HG03108 (cell line): ENCODE results near the gene NUCB1.
"Not testable (repeated sequence)": the region's sequence is repeated elsewhere in the genome, so short reads cannot be mapped to it uniquely, and the experiment has no call there.

Source experiments
- ATAC-seq: cut with Tn5 transposase; IDR thresholded peaks from one replicate; pipeline ENCODE4 v1.9.1; 2021; ENCODE audit warnings: moderate library complexity; ENCODE audit not compliant: unreplicated experiment

NUCB1 gene

DNA sequence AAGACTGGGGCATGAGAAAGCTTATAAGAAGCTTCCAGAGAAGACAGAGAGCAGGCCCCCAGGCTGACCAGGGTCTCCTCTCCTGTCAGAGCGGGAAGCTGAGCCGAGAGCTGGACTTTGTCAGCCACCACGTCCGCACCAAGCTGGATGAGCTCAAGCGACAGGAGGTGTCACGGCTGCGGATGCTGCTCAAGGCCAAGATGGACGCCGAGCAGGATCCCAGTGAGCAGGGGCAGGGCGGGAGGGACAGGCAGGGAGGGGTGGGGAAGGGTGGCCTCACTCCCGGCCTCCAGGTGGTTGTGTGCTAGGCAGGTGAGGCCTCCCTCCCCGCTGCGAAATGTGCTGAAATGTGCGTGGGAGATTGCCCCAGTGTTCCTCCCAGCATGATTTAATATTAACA is 5.6 kb downstream of the NUCB1 start:
- no peak for ATAC-seq

DNA sequence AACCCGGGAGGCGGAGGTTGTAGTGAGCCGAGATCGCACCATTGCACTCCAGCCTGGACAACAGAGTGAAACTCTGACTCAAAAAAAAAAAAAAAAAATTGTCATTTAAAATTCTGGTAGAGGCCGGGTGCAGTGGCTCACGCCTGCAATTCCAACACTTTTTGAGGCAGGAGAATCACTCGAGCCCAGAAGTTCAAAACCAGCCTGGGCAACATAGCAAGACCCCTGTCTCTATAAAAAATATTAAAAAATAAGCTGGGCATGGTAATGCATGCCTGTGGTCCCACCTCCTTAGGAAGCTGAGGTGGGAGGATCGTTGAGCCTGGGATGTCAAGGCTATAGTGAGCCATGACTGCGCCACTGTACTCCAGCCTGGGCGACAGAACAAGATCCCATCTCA is 6.2 kb downstream of the NUCB1 start:
- ATAC-seq = no peak

DNA sequence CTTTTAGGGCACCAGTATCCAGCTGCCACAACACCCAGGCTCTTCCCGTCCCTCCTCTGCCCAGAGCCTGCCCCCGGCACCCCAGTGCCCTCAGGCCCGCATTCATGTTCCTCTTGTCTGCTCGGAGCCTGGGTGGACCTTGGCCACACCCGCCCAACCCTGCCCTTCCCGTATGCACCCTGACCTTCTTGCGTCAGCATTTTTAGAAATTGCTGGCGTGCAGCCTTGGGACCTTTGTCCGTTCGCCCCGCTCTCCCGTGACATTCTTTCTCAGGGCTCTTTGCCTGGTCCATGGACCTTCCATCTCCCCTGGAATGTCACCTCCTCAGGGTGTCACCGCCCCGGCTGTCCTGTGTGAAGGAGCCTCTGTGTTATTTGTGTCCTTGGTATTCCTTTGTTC is 7.6 kb downstream of the NUCB1 start:
- ATAC-seq = no peak

DNA sequence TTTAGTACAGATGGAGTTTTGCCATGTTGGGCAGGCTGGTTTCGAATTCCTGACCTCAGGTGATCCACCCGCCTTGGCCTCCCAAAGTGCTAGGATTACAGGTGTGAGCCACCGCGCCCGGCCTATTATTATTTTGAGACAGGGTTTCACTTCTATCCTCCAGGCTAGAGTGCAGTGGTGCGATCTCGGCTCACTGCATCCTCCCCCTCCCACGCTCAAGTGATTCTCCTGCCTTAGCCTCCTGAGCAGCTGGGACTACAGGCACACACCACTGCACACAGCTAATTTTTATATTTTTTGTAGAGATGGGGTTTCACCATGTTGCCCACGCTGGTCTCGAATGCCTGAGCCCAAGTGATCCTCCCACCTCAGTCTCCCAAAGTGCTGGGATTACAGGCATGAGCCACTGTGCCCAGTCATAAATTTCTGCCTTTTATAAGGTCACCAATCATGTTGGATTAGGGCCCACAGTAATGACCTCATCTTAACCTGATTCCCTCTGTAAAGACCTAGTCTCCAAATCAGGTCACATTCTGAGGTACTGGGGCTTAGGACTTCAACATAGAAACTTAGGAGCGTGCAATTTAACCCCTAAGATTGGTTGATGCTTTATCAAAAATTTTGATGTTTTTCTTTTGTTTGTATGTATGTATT is 9.4 kb downstream of the NUCB1 start:
- not testable (repeated sequence) for ATAC-seq

DNA sequence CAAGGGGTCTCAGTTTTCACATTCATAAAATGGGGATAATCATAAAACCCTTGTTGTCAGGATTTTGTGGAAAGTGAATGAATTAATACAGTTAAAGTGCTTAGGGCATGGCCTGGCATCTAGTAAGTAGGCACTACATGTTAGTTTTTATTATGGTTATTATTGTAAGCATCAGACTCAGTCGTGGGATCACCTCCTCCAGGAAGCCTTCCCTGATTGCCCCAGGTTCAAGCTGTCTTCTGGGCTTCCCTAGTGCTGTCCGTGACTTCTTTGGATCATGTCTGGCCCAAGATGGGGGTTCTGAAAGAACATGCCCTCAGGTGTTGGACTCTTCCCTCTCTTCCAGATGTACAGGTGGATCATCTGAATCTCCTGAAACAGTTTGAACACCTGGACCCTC is 10.7 kb downstream of the NUCB1 start:
- no peak for ATAC-seq

DNA sequence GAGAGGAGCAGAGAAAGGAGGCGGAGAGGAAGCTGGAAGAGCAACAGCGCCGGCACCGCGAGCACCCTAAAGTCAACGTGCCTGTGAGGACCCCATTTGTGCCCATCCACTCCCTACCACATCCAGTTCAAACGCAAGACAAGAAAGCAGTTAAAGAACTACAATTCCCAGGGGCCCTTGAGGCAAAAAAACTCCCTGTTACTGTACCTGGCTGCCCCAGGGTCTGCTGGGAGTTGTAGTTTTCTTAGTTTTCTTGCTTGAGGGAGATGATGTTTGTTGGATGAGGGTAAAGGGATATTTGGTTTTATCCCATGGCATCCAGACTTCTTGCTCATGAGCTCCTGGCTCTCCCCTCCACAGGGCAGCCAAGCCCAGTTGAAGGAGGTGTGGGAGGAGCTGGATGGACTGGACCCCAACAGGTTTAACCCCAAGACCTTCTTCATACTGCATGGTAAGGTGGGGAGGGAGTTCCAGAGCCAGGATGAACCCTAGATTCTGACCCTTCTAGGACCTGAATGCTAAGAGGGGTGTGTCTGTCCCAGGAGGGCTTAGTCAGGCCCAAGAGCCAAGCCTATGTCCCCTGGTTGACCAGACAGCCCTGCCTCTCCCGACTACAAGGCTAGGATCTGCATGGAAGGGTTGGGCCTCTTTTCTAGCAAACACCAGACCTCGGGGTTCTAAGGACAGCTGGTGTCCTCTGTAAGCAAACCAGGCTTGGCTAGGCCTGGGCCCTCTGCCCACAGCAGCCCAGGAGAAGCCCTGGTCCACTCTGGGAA is 13.2 kb downstream of the NUCB1 start:
- no peak for ATAC-seq

DNA sequence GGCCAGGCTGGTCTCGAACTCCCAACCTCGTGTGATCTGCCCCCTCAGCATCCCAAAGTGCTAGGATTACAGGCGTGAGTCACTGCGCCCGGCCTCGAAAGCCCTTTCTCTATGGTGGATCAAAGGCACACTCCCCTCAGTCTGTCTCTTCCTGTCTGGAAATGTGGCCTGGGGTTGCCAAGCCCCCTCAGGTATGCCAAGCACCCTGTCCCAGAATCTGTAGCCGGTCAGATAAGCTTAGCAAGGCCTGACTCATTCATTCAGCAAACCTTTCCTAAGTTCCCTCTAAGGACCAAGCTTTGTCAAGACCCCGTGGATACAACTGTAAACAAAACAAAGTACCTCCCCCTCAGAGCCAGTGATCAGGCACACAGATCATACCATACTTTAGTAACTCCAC is 14.1 kb downstream of the NUCB1 start:
- no peak for ATAC-seq

DNA sequence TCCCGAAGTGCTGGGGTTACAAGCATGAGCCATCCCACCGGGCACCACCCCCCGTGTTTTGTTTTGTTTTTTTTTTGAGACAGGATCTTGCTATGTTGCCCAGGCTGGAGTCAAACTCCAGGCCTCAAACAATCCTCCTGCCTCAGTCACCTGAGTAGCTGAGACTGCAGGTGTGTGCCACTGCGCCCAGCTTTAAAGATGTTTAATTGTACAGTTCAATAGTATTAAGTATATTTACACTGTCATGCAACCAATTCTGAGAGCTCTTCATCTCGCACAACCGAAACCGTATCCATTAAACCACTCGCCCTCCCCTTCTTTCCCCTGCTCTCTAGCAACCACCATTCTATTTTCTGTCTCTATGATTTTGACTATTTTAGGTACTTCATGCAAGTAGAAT is 15.6 kb downstream of the NUCB1 start:
- no peak for ATAC-seq

DNA sequence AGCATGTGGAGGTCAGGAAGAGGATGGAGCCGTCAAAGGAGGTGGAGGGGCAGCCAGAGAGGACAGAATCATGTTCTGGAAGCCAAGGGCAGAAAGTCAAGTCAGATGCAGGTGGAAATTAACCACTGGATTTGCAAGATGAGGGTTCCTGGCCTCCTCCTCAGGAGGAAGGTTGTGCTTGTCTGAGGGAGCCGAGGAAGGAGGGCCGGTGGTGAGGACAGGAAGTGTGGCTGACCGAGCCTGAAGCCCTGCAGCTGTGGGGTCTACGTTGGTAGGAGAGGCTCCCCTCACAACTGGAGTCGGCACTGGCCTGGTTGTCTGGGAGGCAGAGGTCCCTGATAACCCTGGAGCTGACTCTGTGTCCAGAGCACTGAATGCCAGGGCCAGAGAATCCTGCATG is 18.0 kb downstream of the NUCB1 start:
- ATAC-seq = no peak

DNA sequence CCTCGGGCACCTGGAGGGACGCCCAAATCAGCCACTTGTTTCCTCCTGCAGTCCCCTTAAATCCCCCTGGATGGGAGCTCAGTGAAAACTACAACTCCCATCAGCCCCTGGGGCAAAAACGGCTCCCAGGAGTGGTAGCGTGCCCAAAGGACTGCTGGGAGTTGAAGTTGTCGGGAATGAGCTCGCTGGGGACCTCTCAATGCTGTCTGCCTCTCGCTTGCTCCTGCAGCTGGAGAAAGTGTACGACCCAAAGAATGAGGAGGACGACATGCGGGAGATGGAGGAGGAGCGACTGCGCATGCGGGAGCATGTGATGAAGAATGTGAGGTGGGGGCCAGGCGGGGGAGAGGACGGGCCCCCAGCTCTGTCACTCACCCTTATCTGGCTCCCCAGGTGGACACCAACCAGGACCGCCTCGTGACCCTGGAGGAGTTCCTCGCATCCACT is 18.7 kb downstream of the NUCB1 start:
- ATAC-seq = no peak

DNA sequence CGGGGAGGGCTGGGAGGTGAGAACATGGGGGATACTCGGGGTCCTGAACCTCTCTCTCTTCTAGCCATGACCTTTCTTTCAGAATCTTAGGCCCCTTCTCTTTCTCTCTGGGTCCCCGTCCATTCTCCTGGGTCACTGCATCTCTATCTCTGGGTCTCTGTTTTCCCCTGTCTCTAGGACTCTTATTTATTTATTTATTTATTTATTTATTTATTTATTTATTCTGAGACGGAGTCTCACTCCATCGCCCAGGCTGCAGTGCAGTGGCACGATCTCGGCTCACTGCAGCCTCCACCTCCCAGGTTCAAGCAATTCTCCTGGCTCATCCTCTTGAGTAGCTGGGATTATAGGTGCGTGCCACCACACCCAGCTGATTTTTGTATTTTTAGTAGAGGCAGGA is 19.2 kb downstream of the NUCB1 start:
- not testable (repeated sequence) for ATAC-seq

DNA sequence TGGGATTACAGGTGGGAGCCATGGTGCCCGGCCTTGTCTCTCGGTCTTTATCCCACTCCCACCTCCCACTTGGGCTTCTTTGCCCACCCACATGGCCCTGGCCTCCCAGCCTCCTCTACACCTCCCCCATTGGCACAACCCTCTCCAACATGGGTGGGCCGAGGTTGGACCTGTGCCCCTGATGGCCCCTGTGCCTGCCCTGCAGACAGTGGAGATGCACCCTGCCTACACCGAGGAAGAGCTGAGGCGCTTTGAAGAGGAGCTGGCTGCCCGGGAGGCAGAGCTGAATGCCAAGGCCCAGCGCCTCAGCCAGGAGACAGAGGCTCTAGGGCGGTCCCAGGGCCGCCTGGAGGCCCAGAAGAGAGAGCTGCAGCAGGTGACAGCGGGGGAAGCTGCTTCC is 20.8 kb downstream of the NUCB1 start:
- ATAC-seq = no peak

DNA sequence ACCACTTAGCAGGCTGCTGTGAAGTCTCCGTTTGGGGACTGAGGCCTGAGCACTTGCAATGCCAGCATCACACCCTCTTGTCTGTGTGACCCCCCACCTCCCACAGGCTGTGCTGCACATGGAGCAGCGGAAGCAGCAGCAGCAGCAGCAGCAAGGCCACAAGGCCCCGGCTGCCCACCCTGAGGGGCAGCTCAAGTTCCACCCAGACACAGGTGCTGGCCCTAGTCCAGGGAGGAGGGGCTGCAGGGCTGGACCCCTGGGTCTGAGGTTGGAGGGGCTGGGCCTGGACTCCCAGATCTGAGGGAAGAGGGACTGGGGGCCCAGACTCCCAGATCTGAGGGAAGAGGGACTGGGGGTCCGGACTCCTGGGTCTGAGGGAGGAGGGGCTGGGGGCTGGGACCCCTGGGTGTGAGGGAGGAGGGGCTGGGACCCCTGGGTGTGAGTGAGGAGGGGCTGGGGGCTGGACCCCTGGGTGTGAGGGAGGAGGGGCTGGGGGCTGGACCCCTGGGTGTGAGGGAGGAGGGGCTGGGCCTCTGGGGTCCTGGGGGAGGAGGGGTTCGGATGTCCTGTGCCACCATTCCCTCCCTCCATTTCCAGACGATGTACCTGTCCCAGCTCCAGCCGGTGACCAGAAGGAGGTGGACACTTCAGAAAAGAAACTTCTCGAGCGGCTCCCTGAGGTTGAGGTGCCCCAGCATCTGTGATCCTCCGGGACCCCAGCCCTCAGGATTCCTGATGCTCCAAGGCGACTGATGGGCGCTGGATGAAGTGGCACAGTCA is 21.8 kb downstream of the NUCB1 start:
- ATAC-seq = no peak

DNA sequence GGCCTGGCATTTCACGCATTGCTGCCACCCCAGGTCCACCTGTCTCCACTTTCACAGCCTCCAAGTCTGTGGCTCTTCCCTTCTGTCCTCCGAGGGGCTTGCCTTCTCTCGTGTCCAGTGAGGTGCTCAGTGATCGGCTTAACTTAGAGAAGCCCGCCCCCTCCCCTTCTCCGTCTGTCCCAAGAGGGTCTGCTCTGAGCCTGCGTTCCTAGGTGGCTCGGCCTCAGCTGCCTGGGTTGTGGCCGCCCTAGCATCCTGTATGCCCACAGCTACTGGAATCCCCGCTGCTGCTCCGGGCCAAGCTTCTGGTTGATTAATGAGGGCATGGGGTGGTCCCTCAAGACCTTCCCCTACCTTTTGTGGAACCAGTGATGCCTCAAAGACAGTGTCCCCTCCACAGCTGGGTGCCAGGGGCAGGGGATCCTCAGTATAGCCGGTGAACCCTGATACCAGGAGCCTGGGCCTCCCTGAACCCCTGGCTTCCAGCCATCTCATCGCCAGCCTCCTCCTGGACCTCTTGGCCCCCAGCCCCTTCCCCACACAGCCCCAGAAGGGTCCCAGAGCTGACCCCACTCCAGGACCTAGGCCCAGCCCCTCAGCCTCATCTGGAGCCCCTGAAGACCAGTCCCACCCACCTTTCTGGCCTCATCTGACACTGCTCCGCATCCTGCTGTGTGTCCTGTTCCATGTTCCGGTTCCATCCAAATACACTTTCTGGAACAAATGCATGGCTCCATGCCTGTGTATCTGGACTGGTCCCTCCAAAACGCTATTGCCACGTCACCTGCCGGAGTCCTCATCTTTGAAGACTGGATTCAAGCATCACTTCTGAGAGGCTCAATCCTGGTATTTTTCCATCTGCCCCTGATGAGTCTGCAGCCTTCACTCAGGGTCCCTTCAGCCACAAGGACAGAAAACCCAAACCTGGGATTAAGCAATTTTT is 22.7 kb downstream of the NUCB1 start:
- ATAC-seq = no peak

DNA sequence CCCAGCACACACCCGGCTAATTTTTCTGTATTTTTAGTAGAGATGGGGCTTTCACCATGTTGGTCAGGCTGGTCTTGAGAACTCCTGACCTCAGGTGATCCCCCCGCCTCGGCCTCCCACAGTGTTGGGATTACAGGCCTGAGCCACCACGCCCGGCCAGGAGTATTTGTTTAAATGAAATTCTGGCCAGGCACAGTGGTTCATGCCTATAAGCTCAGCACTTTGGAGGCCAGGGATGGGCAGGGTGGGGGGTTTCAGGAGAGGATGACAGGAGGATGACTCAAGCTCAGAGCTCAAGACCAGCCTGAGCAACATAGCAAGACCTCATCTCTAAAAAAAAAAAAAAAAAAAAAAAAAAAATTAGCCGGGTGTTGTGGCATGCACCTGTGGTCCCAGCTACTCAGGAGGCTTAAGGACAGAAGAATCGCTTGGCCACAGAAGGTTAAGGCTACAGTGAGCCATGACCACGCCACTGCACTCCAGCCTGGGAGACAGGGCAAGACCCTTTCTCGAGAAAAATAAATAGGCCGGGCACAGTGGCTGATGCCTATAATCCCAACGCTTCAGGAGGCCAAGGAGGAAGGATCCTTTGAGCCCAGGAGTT is 25.2 kb downstream of the NUCB1 start:
- ATAC-seq = no peak

DNA sequence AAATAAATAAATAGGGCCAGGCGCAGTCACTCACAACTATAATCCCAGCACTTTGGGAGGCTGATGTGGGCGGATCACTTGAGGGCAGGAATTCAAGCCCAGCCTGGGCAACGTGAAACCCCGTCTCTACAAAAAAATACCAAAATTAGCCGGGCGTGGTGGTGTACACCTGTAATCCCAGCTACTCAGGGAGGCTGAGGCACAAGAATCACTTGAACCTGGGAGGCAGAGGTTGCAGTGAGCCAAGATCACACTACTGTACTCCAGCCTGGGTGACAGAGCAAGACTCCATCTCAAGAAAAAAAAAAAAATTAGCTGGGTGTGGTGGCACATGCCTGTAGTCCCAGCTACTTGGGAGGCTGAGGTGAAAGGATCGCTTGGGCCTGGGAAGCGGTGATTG is 25.8 kb downstream of the NUCB1 start:
- not testable (repeated sequence) for ATAC-seq

DNA sequence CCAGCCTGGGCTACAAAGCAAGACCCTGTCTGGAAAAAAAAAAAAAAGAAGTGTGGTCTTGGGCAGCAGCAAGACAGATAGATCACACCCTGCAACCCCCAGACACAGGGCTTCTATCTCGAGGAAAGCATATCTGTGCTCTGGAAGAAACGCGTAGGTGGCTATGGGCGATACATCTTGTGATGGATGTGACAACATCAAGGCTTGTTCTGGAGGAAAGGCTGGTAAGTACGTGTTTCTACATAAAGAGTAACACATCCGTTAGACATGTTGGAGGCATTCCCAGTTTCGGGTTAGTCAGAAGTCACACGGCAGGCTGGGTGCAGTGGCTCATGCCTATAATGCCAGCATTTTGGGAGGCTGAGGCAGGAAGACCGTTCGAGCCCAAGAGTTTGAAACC is 26.8 kb downstream of the NUCB1 start:
- ATAC-seq = no peak

DNA sequence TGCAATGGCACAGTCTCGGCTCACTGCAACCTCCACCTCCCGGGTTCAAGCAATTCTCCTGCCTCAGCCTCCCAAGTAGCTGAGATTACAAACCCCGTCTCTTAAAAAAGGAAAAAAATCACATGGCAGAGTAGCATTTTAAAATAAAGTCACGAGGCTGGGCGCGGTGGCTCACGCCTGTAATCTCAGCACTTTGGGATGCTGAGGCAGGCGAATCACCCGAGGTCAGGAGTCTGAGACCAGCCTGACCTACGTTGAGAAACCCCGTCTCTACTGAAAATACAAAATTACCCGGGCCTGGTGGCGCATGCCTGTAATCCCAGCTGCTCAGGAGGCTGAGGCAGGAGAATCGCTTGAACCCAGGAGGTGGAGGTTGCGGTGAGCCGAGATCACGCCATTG is 27.6 kb downstream of the NUCB1 start:
- not testable (repeated sequence) for ATAC-seq

DNA sequence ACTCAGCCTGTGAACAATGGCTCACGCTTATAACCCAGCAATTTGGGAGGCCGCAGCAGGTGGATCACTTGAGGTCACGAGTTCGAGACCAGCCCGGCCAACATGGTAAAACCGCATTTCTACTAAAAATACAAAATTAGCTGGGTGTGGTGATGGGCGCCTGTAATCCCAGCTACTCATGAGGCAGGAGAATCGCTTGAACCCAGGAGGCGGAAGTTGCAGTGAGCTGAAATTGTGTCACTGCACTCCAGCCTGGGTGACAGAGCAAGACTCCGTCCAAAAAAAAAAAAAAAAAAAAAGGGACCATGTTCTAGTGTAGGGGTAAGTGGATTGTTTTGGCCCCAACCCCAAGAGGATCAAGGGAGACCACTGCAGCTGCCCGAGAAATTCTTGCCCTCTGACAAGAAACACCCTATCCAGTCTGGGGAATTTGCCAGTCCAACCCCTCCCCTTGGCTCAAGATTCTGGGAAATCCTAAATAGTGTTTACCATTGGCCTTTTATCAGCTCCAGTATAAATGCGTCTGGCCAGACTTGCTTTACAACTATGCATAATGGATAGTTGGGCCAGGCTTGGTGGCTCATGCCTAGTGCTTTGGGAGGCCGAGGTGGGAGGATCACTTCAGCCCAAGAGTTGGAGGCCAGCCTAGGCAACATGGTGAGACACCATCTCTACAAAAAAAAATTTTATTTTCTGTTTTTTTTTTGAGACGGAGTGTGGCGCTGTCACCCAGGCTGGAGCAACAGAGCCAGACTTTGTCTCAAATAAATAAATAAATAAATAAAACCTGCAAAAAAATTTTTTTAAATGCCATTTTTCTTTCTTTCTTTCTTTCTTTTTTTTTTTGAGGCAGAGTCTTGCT is 28.3 kb downstream of the NUCB1 start:
- no peak for ATAC-seq
